ENCODE measurements around the gene SERPINB4.
"Not testable (repeated sequence)": the region's sequence is repeated elsewhere in the genome, so short reads cannot be mapped to it uniquely, and the experiment has no call there.

The SERPINB4 gene

DNA sequence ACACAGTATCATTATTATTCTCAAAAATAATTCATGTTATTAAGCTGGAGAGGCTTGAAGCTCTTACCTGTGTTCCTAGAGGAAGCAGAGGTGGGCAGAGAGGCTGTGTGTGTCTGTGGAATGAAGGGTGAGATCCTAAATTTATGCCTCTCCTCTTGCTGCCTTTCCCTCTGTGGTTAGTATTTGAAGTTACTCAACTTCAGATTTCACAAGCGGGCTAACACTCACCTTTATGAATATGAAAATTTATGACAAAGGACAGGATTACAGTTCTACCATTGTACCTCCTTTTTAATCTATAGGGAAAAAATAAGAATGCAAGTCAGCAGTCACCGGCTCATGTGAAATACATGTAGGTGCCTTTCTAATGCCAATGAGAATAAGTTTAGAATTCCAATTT lies at the start of gene SERPINB4:
Gene SERPINB4 (minus strand): TSS at position 115 of the 400 bp plus-strand sequence. CDS start 679 bp downstream, outside the sequence.
- not testable (repeated sequence) for DNase-seq

DNA sequence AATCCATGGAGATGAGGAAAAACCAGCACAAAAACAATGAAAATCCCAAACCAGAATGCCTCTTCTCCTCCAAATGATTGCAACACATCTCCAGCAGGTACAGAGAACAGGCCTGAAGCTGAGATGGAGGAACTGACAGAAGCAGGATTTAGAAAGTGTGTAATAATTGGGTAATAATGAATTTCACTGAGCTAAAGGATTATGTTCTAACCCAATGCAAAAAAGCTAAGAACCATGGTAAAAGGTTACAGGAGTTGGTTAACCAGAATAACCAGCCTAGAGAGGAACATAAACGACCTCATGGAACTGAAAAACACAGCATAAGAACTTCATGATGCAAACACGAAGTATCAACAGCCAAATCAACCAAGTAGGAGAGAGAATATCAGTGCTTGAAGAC lies 45.0 kb upstream of the SERPINB4 start:
- DNase-seq, result no peak

DNA sequence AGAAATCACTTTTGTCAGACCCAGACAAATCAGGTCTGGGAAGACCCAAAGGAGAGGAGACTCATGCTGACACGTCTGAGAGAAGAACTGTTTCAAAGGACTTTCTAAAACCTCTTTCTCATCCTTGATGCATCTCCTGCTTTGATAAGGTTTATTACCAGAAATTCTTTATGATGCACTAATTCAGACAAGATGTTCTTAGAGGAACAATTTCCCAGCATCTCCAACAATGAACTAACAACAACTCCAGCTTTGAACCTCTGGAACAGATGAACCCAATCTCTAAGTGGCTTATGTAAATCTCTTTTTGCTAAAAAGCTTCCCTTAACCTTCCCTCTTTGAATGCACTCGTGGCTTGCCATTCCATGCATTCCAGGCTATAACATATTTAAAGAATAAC lies 42.8 kb upstream of the SERPINB4 start:
- no peak for DNase-seq

DNA sequence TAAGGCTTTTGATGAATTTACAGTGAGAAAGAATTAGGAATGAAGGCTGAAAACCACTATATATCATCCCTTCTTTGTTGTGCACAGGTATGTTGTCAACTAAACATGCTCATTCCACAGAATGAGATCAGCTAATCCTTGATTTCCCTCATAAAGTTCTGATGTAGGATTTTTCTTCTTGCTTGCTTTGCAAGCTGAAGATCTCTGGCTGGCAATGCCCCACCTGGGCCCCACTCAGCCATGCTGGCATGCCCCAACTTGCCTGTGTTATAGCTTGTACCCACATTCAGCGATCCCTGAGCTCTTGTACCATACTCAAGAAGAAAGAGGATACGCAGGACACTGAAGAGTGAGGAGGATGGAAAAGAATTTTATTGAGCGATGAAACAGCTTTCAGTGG lies 40.7 kb upstream of the SERPINB4 start:
- no peak for DNase-seq

DNA sequence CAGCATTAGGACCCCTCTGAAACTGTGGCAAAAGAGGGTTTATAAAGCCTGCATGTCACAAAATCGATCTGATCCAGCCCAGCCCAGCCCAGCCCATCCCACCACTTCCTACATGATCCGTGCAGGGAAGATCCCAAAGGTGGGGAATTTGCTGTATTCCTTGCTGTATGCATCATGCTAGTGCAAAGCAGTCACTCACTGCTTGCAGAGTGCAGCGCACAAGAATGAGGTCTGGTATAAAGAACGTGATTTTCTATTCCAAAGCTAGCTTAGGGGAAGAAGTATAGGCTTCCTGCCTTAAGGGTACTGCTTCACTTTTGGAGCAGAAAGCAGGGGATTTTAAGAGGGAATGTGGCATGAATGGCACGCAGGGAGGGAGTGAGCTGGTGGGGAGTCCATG lies 39.8 kb upstream of the SERPINB4 start:
- DNase-seq, result no peak

DNA sequence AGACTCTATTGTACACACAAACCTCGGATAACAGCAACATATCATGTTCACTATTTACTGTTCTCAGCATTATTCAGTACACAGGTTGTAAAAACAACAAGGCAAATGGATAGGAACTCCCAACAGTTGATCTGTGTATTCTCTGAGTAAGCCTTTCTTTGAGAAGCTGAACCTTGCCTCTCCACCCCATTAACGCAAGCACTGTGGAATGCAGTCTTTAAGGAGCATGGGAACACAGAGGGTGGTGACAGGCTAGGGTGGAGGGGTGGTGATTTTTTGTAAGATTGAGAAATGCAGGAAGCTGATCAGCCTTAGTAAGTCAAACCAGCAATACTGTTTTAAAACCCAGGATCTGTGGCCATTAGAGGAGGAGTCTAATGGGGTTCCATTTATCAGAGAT lies 39.1 kb upstream of the SERPINB4 start:
- DNase-seq, result no peak

DNA sequence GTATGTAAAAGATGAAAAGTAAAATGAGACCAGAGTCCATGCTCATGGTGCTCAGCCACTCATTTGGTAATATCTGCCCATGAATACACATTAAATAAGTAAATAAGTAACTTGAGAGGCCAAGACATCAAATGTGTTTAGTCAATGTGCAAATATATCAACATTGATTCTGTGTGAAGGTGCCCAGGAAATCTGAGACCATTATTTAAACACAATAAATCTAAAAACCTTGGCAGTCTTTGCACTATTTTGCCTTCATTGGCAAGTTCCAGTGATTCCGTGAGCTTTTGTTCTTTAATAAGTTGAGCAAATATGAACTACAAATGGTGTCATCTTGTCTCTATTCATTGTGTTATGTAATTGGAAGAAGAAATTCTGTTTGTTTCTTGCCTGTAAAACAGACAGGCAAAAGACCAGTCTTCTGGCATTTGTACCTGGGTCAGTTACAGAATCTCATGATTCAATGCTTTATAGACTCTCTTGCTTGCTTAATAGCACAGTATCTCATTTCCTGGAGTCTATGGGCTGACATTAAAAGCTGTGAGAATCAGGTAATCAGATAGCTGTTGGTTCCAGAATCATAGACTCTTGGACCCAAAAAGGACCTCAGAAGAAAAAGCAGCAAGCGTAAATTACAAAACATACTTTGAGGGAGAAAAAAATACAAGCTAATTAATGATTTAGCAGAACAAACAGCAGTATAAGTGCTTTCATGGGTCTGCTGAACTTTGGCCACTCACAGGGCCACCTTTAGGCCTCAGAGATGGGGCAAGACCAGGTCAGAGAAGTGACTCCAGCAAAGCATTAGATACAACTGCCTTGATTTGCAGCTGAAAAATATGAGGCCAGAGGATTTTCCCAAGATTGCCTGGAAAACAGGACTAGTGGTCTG lies 37.6 kb upstream of the SERPINB4 start:
- no peak for DNase-seq

DNA sequence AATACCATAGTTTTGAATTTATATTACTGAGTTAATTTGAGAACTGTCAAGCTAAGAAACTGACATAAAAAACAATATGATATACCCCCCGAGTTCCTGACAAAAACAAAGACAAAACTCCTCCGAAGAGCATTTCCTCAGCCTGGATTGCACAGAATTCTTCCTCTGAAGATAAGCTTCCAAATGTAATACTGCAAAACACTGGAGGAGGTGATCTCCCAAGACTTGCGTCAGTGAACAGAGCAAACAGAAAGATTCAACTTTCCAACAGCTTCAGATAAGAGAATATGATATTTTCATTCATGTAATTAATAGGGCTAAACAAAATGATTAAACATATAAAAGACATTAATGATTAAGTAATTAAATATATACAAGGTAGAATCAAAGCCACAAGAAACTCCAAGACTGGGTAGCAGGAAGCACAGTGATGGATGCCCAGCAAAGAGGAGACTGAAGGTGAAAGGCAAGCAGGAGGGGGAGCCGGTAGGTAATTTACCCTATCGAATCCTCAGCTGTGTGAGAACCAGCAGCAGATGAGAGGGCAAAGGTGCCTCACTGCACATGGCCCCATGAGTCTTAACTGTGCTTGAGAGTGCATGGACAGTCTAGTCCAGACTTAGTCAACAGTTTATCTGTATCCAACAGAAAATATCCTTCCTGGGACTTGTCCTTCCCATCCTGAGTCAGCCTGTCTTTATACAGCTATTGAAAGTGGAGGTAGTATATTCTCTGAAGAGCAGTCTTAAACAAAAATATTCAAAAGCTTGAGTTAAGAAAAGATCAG lies 36.0 kb upstream of the SERPINB4 start:
- DNase-seq, result no peak

DNA sequence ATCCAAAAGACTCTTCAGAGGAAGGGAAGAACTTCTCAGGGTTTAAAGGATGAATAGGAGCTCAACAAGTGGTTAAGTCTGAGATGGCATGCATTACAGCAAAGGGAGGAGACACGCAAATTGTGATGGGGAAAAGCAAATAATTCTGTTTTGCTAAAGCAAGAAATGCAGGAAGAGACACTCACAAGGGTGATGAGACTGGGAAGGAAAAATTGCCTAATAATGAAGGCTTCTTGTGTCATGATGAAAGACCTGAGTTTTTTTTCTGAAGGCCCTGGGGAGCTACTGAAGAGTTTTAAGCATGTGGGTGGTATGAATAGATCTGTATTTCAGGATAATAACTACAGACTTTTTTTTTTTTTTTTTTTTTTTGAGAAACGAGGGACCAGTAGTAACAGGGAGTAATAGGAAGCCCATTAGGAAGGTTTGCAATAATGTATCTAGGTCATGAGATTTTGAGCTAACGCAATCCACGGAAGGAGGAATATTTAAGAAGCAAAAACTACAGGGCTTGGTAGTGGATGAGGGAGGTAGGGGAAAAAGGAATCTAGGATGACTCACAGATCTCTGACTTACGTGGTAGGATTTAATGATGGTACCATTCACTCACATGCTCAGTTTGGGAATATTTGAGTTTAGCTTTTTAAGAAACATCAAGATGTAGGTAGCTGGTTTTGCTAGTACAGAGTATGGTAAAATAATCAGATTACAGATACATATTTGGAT lies 33.6 kb upstream of the SERPINB4 start:
- no peak for DNase-seq

DNA sequence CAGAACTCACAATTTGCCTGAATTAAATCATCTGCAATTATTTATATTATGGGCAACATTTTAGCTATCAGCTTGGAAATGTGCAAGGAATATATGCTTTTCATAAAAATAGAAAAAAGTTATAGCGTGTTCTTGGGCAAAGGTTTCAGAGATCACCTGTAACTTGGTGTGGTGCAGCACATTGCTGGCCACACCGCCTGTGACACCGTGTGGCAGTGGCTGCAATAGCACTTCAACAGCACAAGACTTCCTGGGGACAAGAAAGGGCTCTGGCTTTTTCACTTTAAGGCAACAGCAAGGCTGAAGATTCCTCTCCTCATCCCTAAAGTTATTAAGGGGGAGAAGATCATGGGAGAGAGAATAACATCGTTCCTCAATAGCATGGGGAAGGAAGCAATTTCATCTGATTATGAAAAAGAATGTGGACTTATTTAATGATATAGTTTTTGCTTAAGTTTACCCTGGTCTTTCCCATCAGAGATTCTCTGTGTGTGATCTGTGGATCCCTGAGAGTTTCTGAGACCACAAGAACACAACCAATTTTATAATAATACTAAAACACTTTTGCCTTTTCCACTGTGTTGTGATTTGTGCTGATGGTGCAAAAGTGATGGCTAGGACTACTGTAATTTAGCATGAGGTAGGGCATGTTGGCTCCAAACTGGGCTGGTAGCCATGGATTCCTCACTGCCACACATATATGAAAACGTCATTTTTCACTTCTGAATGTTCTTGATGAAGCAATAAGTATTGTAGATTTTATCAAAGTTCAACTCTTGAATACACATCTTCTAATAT lies 32.7 kb upstream of the SERPINB4 start:
- DNase-seq, result no peak

DNA sequence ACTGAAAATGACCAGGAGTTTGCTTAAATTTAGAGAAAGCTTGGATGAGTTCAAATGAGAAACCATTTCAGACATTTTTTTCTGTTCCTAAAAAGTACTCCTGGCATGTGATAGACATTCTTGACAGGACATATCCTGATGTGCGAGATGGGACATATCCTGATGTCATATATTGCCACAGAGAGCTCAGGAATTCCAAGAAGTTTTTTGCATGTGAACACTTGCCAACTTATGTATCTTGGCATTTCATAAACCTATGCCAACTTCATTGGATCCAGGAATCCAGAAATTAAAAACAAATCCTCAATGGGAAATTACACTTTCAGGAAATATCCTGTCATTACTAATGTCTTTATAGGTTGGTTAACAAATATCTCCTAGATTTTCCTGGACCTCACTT lies 20.5 kb upstream of the SERPINB4 start:
- DNase-seq, result no peak

DNA sequence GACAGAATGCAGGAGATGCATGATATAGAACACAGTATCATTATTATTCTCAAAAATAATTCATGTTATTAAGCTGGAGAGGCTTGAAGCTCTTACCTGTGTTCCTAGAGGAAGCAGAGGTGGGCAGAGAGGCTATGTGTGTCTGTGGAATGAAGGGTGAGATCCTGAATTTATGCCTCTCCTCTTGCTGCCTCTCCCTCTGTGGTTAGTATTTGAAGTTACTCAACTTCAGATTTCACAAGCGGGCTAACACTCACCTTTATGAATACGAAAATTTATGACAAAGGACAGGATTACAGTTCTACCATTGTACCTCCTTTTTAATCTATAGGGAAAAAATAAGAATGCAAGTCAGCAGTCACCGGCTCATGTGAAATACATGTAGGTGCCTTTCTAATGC lies 17.7 kb upstream of the SERPINB4 start, which contains the start of gene SERPINB3:
Gene SERPINB3 (minus strand): TSS at position 144 of the 400 bp plus-strand sequence. CDS start 677 bp downstream, outside the sequence.
- DNase-seq, result not testable (repeated sequence)

DNA sequence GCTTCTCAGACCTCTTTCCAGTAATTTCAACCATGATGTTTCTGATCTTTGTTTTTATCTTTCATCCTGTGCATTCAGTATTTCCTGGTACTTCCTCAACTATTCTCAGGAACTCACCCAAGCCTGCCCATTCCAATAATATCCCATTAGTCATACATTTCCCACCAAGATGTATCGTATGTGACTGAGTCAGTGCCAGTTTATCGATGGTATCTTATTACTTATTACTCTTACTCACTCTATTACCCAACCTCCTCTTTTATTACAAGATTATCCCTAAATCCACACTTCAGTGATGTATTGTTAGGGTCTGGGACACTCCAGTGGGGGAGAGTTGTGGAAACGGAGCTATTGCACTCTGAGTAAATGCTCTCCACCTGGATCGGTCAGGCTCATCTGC lies 14.9 kb upstream of the SERPINB4 start:
- not testable (repeated sequence) for DNase-seq

DNA sequence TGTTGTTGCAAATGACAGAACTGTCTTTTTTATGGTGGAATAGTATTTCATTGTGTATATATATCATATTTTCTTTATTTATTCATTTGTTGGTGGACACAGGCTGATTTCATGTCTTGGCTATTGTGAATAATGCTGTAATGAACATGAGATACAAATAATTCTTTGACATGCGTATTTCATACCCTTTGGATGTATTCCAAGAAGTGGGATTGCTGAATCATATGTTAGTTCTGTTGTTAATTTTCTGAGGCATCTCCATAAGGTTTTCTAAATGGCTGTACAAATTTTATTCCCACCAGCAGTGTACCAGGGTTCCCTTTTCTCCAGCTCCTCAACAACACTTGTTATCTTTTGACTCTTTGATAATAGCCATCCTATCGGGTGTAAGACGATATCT lies 6.2 kb upstream of the SERPINB4 start:
- DNase-seq, result not testable (repeated sequence)

DNA sequence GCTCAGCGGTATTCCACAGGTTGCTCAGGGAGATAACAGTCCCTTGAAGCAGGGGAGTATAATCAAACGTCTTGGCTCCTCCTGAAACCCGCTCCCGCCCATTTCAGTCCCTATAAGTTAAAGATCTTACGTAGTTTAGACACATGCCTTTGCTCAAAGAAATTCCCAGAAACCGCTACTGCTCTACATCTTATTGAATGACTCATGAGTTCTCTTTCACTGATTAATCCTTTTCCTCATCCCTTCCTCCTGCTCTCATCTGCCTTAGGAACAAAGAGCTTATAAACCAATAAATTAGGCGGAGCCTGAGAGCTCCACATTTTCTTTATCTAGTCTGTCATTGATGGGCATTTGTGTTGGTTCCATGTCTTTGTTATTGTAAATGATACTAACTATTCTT lies 4.2 kb upstream of the SERPINB4 start:
- no peak for DNase-seq

DNA sequence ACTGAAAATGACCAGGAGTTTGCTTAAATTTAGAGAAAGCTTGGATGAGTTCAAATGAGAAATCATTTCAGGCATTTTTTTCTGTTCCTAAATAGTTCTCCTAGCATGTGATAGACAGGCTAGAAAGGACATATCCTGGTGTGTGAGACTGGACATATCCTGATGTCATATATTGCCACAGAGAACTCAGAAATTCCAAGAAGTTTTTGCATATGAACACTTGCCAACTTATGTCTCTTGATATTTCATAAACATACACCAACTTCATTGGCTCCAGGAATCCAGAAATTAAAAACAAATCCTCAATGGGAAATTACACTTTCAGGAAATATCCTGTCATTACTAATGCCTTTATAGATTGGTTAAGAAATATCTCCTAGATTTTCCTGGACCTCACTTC lies 2.9 kb upstream of the SERPINB4 start:
- no peak for DNase-seq

DNA sequence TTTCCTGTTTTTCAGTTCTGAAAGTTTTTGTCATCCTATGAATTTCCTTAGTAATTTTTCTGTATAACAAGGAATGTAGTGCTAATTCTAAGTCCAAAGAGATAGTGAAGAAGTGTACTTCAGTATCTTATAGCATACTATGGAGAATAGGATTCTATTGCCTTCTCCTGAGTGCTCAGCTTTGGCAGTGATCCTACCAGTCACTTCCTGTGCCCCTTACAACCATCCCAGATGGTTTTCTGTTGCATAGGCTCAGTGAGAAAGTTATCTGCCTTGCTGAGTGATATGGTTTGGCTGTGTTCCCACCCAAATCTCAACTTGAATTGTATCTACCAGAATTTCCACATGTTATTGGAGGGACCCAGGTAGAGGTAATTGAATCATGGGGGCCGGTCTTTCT lies 638 bp upstream of the SERPINB4 start:
- not testable (repeated sequence) for DNase-seq

DNA sequence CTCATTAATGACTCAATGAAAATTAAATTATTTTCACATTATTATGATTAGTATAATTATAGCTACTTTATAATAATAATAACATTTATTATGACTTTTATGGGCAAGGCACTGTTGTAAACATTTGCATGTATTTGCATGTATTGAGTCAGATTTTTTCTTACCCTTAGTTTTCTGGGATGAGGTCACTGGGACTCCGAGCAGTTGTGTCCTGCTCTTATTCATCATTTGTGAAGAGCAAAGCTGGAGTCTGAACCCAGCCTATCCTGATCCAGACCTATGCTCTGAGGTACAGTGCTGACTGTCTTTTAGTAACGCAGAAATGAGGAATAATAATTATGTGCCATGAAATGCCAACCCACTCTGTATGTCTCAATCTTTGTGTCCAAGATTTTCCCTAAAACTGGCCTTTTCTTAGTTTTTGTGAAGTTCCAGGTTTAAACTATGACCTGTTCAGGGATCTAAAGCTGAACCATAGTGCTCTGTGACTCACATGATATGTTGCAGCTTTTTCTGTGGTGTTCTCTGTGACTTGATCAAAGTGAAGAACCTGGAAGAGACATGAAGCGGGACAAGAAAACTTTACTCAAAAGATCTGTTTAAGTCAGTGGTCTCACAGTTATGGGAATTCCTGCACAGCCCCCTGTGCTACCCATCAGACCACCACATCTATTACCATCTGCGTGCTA lies 1.2 kb downstream of the SERPINB4 start:
- not testable (repeated sequence) for DNase-seq

DNA sequence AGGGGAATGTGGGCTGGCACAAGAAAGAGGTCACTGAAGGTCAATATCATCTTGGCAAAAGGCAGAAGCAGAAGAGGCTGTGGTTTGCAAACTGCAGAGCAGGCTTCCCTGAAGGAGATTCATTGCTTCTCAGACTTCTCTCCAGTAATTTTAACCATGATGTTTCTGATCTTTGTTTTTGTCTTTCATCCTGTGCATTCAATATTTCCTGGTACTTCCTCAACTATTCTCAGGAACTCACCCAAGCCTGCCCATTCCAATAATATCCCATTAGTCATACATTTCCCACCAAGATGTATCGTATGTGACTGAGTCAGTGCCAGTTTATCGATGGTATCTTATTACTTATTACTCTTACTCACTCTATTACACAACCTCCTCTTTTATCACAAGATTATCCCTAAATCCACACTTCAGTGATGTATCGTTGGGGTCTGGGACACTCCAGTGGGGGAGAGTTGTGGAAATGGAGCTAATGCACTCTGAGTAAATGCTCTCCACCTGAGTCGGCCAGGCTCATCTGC lies 2.8 kb downstream of the SERPINB4 start:
- DNase-seq, result not testable (repeated sequence)

DNA sequence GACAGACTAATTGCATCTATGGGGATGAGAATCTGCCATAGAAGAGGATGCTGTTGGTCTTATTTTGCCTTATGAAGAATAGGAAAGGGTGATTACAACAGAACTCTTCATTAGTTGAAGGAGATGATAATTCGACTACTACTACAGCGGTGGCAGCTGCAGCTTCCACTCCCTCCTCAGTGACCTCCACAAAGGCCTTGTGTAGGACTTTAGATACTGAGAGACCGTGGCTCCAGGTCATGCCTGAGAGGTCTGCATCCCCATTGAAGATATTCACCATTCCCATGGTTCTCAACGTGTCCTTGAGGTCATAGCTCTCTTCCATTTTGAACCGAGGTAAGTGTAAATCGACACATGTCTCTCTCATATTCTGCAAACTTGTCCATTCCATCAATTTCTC lies 6.4 kb downstream of the SERPINB4 start:
- no peak for DNase-seq

DNA sequence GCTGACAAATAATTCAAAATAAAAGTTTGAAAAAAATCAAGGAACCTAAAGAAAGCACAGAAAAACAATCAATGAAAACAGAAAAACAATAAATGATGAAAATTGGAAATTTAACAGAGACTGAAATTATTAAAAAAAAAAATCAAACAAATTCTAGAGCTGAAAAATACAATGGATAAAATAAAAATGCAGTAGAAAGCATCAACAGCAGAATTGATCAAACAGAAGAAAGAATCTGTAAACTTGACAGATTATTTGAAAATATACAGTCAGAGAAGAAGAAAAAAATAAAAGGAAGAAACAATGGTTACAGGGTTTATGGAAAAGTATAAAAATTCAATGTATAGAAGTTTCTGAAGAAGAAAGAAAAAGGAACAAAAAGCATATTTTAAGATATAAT lies 16.2 kb downstream of the SERPINB4 start:
- no peak for DNase-seq

Measured in CD4-positive, alpha-beta T cell treated with Interleukin-21 for 1 hour (primary cell).